Fibroblast of pulmonary artery (primary cell): ENCODE measurements around the gene MBP.
A peak's percentile ranks its signal among the peaks of the same experiment; 100 is the strongest.

Experiments used
- DNase-seq: peaks from one replicate; pipeline ENCODE4 v3.0.0-alpha.2; 2010; ENCODE audit warnings: low read depth
- H3K4me3 ChIP-seq: replicated peaks from 2 replicates; pipeline ENCODE4 v1.5.1; 2011; ENCODE audit warnings: low read depth, mild to moderate bottlenecking, control low read depth, low read length, moderate library complexity
- CTCF ChIP-seq: IDR thresholded peaks from 2 replicates; pipeline ENCODE4 v1.5.1; 2011; ENCODE audit warnings: mild to moderate bottlenecking, control low read depth, low read length, inconsistent platforms; ENCODE audit errors: missing control alignments

The MBP gene

DNA sequence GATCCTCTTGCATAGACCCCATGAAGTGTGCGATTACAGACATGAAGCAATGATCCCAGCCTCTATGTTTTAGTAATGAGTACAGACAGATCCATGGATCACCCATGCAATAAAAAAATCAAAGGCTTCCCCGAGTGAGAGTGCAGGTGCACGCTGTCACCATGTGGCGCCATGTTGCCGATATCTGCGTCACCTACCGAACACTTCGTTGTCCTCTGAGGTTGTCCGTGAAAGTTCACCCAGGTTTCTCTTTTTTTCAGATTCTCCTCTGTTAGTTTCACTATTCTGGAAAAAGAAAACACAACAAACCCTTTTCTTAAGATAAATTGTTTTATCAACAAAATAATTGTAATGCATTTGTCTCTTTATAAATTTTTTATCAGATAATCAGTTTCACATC lies 66.5 kb downstream of the MBP start:
- DNase-seq = no peak
- TF ChIP-seq CTCF = no peak
- no peak overlapping the region for H3K4me3 ChIP-seq

GRCh38 chr18:77065221-77065981 lies 67.2 kb downstream of the MBP start:
- TF ChIP-seq CTCF = no peak
- no peak overlapping the region for H3K4me3 ChIP-seq
- DNase-seq = peak; percentile 98

DNA sequence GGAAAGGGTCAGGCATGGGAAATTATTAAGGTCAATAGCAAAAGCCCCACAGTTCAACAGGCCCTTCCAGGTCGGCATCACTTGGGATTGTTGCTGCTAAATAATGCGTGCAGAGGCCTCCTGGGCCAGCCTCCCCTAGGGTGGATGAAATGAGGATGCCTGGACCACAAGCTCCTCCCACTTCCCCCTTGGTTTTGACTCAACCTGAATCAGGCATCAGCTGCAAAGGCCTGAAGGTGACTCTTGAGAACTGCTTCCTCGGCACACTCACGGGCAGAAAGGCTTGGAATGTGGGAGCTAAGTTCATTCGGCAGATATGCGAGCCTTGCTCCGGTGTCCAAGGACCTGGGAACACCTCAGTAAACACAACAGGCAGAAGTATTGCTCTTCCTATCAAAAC lies 69.3 kb downstream of the MBP start:
- no peak for TF ChIP-seq CTCF
- peak; percentile 63 for DNase-seq
- H3K4me3 ChIP-seq = no peak overlapping the region

- no peak for TF ChIP-seq CTCF
- DNase-seq = peak; percentile 96
- H3K4me3 ChIP-seq = no peak overlapping the region
Measured at GRCh38 chr18:77062518-77063003, 70.0 kb downstream of the MBP start.

GRCh38 chr18:77061946-77062517 lies 70.6 kb downstream of the MBP start:
- no peak overlapping the region for H3K4me3 ChIP-seq
- TF ChIP-seq CTCF = no peak
- DNase-seq = no peak

GRCh38 chr18:77061281-77061945 lies 71.2 kb downstream of the MBP start:
- no peak for DNase-seq
- TF ChIP-seq CTCF = no peak
- no peak overlapping the region for H3K4me3 ChIP-seq
